Cardiac muscle cell (in vitro differentiated cells and primary cell): Measurements from ENCODE around the gene SPRN. TPM values are rescaled to one million over a fixed set of nuclear protein-coding genes. Genes with fewer than 3 reads are reported as not detected.

ENCODE experiments used
- DNase-seq, 2 donors: peaks; one replicate each; pipeline versions ENCODE4 v3.0.0 to v3.0.0-alpha.2; 2010 to 2017; ENCODE audit warnings: low read depth in 1 of 2, low spot score in 1 of 2
- H3K27ac ChIP-seq: fragments of 200-600 bp; sonication (generic); 2 replicates; pipeline ENCODE4 v1.5.1; 2016
- H3K27me3 ChIP-seq: fragments of 200-600 bp; sonication (generic); 2 replicates; pipeline ENCODE4 v1.6.0; 2016; ENCODE audit warnings: control low read depth
- H3K36me3 ChIP-seq: fragments of 200-600 bp; sonication (generic); 2 replicates; pipeline ENCODE4 v1.5.1; 2016; ENCODE audit warnings: control low read depth
- H3K4me1 ChIP-seq: fragments of 200-600 bp; sonication (generic); 2 replicates; pipeline ENCODE4 v1.8.1; 2017; ENCODE audit warnings: low read depth, mild to moderate bottlenecking, mixed run types
- H3K4me3 ChIP-seq: fragments of 200-600 bp; sonication (generic); 2 replicates; pipeline ENCODE4 v1.5.1; 2016; ENCODE audit warnings: mild to moderate bottlenecking
- H3K9me3 ChIP-seq: fragments of 200-600 bp; sonication (generic); 2 replicates; pipeline ENCODE4 v1.5.1; 2017; ENCODE audit warnings: low read depth, mild to moderate bottlenecking, control low read depth
- CTCF ChIP-seq: IDR thresholded peaks from 2 replicates; pipeline ENCODE4 v1.5.1; 2012; ENCODE audit warnings: low read depth, mild to moderate bottlenecking, low read length
- polyA plus RNA-seq: library from polyadenylated mRNA; unstranded; fragments of >200 nt; fragmentation: Nextera tagmentation; extraction: Ambion mirVana; gene quantifications from 2 replicates; pipeline ENCODE4 v1.2.1, GENCODE V29; 2016
- total RNA-seq: library from RNA; depleted of rRNA; stranded (reverse); fragments of >200 nt; gene quantifications from 2 replicates; pipeline ENCODE4 v1.2.3, GENCODE V29; 2016

SPRN gene
- total and polyA plus RNA-seq, 2 experiments from 2014 or later: 0.33 to 2.3 TPM

- no peak for TF ChIP-seq CTCF
- H3K9me3 ChIP-seq: no peaks in the 10 kb centered on the region
Measured at GRCh38 chr10:133454204-133454893, 29.9 kb upstream of the SPRN start.

GRCh38 chr10:133453516-133454203, 29.2 kb upstream of the SPRN start, which contains the start of gene SCART1:
SCART1 (plus strand) TSS chr10:133453945; CDS start chr10:133453998, 53 bp downstream.
- no peak for TF ChIP-seq CTCF
- Histone ChIP-seq H3K4me3 (no peak within 1 kb of the TSS), H3K27ac (no peak within 1 kb of the TSS), H3K4me1 (no peaks in the 10 kb centered on the region), H3K27me3 (no peaks in the 10 kb centered on the region), H3K9me3 (no peaks in the 10 kb centered on the region), H3K36me3 (no peaks in the 10 kb centered on the region)
- no peak for DNase-seq

More at GRCh38 chr10:133454204-133454893, 29.9 kb upstream of the SPRN start:
- no peak overlapping the region for H3K27ac ChIP-seq
- no peak overlapping the region for H3K4me3 ChIP-seq
- no peaks in the 10 kb centered on the region for H3K4me1 ChIP-seq
- no peaks in the 10 kb centered on the region for H3K36me3 ChIP-seq
- no peaks in the 10 kb centered on the region for H3K27me3 ChIP-seq
- DNase-seq: no peak

GRCh38 chr10:133452453-133452852, 28.0 kb upstream of the SPRN start:
- H3K9me3 ChIP-seq: no peaks in the 10 kb centered on the region
- no peak for DNase-seq
- H3K27me3 ChIP-seq: no peaks in the 10 kb centered on the region
- no peaks in the 10 kb centered on the region for H3K36me3 ChIP-seq
- no peak for TF ChIP-seq CTCF
- no peak overlapping the region for H3K27ac ChIP-seq
- no peaks in the 10 kb centered on the region for H3K4me1 ChIP-seq
- H3K4me3 ChIP-seq: no peak overlapping the region

GRCh38 chr10:133451346-133451745, 26.9 kb upstream of the SPRN start:
- H3K27me3 ChIP-seq: no peaks in the 10 kb centered on the region
- no peak for TF ChIP-seq CTCF
- H3K4me3 ChIP-seq: no peak overlapping the region
- no peaks in the 10 kb centered on the region for H3K4me1 ChIP-seq
- H3K36me3 ChIP-seq: no peaks in the 10 kb centered on the region
- H3K27ac ChIP-seq: no peak overlapping the region
- no peak for DNase-seq
- H3K9me3 ChIP-seq: no peaks in the 10 kb centered on the region

GRCh38 chr10:133448120-133448519, 23.7 kb upstream of the SPRN start:
- Histone ChIP-seq H3K4me3 (no peak overlapping the region), H3K36me3 (no peaks in the 10 kb centered on the region), H3K27ac (no peak overlapping the region), H3K9me3 (no peaks in the 10 kb centered on the region), H3K27me3 (no peaks in the 10 kb centered on the region), H3K4me1 (no peaks in the 10 kb centered on the region)
- no peak for DNase-seq
- TF ChIP-seq CTCF: no peak
